Activated T-cell treated with anti-CD3 and anti-CD28 coated beads, Interleukin-2, amount 50 U/mL, for 24 hours (primary cell): Measurements from ENCODE around the gene CSNK1A1.
"Not testable (repeated sequence)": the region's sequence is repeated elsewhere in the genome, so short reads cannot be mapped to it uniquely, and the experiment has no call there.

Source experiments
- DNase-seq: peaks from one replicate; pipeline ENCODE4 v3.0.0-alpha.2; 2020
- H3K27ac Mint-ChIP-seq: 2 replicates; pipeline ENCODE4 v1.8.0; 2020; ENCODE audit warnings: mild to moderate bottlenecking, mixed read lengths
- H3K27me3 Mint-ChIP-seq: 2 replicates; pipeline ENCODE4 v1.8.0; 2020; ENCODE audit warnings: mixed read lengths
- H3K36me3 Mint-ChIP-seq: 2 replicates; pipeline ENCODE4 v1.8.0; 2020; ENCODE audit warnings: low read depth, mixed read lengths
- H3K4me1 Mint-ChIP-seq: 2 replicates; pipeline ENCODE4 v1.8.0; 2020; ENCODE audit warnings: low read depth, mixed read lengths
- H3K4me3 Mint-ChIP-seq: 2 replicates; pipeline ENCODE4 v1.8.0; 2020; ENCODE audit warnings: mild to moderate bottlenecking, moderate library complexity, mixed read lengths
- H3K9me3 Mint-ChIP-seq: 2 replicates; pipeline ENCODE4 v1.8.0; 2020; ENCODE audit warnings: mixed read lengths

Gene CSNK1A1

GRCh38 chr5:149551227-149552037 is at the start of gene CSNK1A1:
Gene CSNK1A1 (minus strand): TSS chr5:149551439. CDS start chr5:149550964, 475 bp downstream.
- H3K36me3 Mint-ChIP-seq: peaks cover 54% of the 10 kb centered on the region
- H3K4me1 Mint-ChIP-seq: peaks cover 32% of the 10 kb centered on the region

GRCh38 chr5:149600932-149601331 is 49.7 kb upstream of the CSNK1A1 start:
- DNase-seq: no peak
- no peaks in the 10 kb centered on the region for H3K36me3 Mint-ChIP-seq

More at GRCh38 chr5:149551227-149552037, at the start of gene CSNK1A1:
- H3K9me3 Mint-ChIP-seq: no peaks in the 10 kb centered on the region
- peak within 1 kb of the TSS; percentile 98 for H3K27ac Mint-ChIP-seq
- DNase-seq: peak; percentile 99
- H3K27me3 Mint-ChIP-seq: no peaks in the 10 kb centered on the region
- H3K4me3 Mint-ChIP-seq: peak within 1 kb of the TSS; percentile 97

DNA sequence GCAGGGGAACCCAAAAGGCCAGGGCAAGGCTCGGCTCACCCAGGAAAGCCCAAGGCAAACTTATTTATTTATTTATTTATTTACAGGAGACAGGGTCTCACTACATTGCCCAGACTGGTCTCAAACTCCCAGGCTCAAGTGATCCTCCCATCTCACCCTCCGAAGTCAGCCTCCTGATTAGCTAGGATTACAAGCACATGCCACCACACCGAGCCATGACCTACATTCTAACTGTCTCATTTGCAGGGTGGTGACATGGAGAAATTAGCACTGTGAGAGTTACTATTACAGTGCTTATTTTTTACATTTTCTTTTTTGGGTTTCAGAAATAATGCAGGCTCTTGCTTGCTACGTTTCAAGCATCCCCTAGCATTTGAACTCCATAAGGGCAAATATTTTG is 48.1 kb upstream of the CSNK1A1 start:
- no peak overlapping the region for H3K4me3 Mint-ChIP-seq
- H3K36me3 Mint-ChIP-seq: no peaks in the 10 kb centered on the region
- H3K27me3 Mint-ChIP-seq: no peaks in the 10 kb centered on the region
- no peaks in the 10 kb centered on the region for H3K9me3 Mint-ChIP-seq
- H3K4me1 Mint-ChIP-seq: no peaks in the 10 kb centered on the region
- no peak overlapping the region for H3K27ac Mint-ChIP-seq
- DNase-seq: no peak

More at GRCh38 chr5:149600932-149601331, 49.7 kb upstream of the CSNK1A1 start:
- Mint-ChIP-seq H3K4me3 (no peak overlapping the region), H3K27me3 (no peaks in the 10 kb centered on the region), H3K9me3 (no peaks in the 10 kb centered on the region), H3K27ac (no peak overlapping the region), H3K4me1 (peaks cover 1% of the 10 kb centered on the region)

DNA sequence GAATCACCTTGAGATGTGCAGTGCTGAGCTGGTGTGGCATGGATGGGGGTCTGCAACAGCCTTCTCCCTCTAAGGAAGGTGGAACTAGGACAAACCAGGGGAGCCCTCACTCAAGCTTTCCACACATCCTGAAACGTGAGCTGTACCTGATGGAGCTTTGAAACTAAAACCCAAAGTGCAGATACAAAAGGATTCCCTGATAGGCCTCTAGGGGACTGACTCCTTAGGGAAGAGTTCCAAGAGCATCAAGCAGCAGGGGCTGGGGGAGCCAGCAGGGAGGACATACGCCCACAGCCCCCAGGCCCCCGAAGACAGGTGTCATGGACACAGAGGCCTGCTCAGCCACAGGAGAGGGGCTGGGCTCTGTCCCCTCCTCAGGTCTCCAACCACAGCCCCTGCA is 47.7 kb upstream of the CSNK1A1 start:
- no peak overlapping the region for H3K4me3 Mint-ChIP-seq
- H3K27me3 Mint-ChIP-seq: no peaks in the 10 kb centered on the region
- H3K4me1 Mint-ChIP-seq: no peaks in the 10 kb centered on the region
- no peaks in the 10 kb centered on the region for H3K36me3 Mint-ChIP-seq
- H3K9me3 Mint-ChIP-seq: no peaks in the 10 kb centered on the region
- no peak overlapping the region for H3K27ac Mint-ChIP-seq
- DNase-seq: no peak

GRCh38 chr5:149598234-149598633 is 47.0 kb upstream of the CSNK1A1 start:
- H3K4me1 Mint-ChIP-seq, H3K36me3 Mint-ChIP-seq, DNase-seq, H3K4me3 Mint-ChIP-seq, H3K9me3 Mint-ChIP-seq, H3K27ac Mint-ChIP-seq, H3K27me3 Mint-ChIP-seq: not testable (repeated sequence)

DNA sequence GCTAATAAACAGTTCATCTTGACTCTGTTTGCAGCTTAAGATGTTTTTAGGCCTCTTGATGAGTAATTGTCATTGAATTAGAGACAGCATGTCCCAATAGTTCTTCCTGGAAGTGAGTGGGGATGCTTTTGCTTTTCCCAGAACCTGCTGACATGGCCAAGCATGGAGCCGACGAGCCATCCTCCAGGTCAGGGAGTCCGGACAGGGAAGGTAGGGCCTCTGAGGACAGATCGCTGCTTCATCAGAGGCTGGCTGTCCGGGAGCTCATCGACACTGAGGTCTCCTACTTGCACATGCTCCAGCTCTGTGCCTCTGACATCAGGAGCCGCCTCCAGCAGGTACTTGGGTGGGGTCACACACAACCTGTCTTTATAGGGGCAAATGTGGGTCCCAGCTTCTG is 46.4 kb upstream of the CSNK1A1 start:
- no peak for DNase-seq
- Mint-ChIP-seq H3K4me3 (no peak overlapping the region), H3K9me3 (no peaks in the 10 kb centered on the region), H3K27me3 (no peaks in the 10 kb centered on the region), H3K36me3 (no peaks in the 10 kb centered on the region), H3K4me1 (no peaks in the 10 kb centered on the region), H3K27ac (no peak overlapping the region)

DNA sequence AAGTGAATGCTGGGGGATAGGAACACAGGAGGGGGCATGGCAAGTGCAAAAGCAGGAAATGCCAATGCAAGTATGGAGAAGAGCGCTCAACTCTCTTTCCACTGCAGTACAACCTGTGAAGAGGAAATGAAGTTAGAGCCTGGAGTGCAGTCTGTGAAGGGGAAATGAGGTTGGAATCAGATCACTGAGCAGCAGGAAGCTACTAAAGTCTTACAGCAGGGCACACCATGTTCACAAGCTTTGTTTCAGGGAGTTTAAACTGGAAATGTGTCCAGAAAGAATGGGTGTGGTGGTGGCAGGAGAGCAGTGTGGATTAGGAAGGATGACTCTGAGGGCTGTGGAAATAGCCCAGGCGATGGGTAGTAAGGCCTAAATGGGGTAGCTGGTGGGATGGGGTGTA is 45.5 kb upstream of the CSNK1A1 start:
- Mint-ChIP-seq H3K4me1 (no peaks in the 10 kb centered on the region), H3K27me3 (no peaks in the 10 kb centered on the region), H3K27ac (no peak overlapping the region), H3K36me3 (no peaks in the 10 kb centered on the region), H3K9me3 (no peaks in the 10 kb centered on the region), H3K4me3 (no peak overlapping the region)
- no peak for DNase-seq

GRCh38 chr5:149595105-149595504 is 43.9 kb upstream of the CSNK1A1 start:
- H3K4me1 Mint-ChIP-seq, H3K4me3 Mint-ChIP-seq, H3K36me3 Mint-ChIP-seq, H3K9me3 Mint-ChIP-seq, H3K27me3 Mint-ChIP-seq, H3K27ac Mint-ChIP-seq, DNase-seq: not testable (repeated sequence)

GRCh38 chr5:149594206-149594895 is 43.1 kb upstream of the CSNK1A1 start:
- H3K27me3 Mint-ChIP-seq: no peaks in the 10 kb centered on the region
- no peaks in the 10 kb centered on the region for H3K9me3 Mint-ChIP-seq
- H3K4me3 Mint-ChIP-seq: no peak overlapping the region
- H3K27ac Mint-ChIP-seq: no peak overlapping the region
- H3K4me1 Mint-ChIP-seq: no peaks in the 10 kb centered on the region
- H3K36me3 Mint-ChIP-seq: no peaks in the 10 kb centered on the region
- DNase-seq: no peak

- Mint-ChIP-seq H3K36me3 (no peaks in the 10 kb centered on the region), H3K27me3 (no peaks in the 10 kb centered on the region), H3K27ac (no peak overlapping the region), H3K9me3 (no peaks in the 10 kb centered on the region), H3K4me3 (no peak overlapping the region), H3K4me1 (no peaks in the 10 kb centered on the region)
- DNase-seq: no peak
These were observed 42.1 kb upstream of the CSNK1A1 start for GRCh38 chr5:149593370-149593769.

DNA sequence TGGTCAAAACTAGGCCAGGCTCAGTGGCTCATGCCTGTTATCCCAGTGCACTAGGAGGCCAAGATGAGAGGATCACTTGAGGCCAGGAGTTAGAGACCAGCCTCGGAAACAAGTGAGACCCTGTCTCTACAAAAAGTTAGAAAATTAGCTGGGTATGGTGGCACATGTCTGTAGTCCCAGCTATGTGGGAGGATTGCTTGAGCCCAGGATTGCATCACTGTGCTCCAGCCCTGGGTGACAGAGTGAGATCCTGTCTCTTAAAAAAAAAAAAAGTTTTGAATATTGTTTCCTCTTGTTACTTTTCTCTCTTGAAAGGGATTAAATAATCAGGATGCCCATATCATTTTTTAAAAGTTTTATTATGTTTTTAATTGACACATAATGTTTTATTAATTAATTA is 37.7 kb upstream of the CSNK1A1 start:
- Mint-ChIP-seq H3K27me3 (no peaks in the 10 kb centered on the region), H3K4me3 (no peak overlapping the region), H3K9me3 (no peaks in the 10 kb centered on the region), H3K36me3 (no peaks in the 10 kb centered on the region), H3K4me1 (peaks cover 10% of the 10 kb centered on the region), H3K27ac (no peak overlapping the region)
- no peak for DNase-seq

DNA sequence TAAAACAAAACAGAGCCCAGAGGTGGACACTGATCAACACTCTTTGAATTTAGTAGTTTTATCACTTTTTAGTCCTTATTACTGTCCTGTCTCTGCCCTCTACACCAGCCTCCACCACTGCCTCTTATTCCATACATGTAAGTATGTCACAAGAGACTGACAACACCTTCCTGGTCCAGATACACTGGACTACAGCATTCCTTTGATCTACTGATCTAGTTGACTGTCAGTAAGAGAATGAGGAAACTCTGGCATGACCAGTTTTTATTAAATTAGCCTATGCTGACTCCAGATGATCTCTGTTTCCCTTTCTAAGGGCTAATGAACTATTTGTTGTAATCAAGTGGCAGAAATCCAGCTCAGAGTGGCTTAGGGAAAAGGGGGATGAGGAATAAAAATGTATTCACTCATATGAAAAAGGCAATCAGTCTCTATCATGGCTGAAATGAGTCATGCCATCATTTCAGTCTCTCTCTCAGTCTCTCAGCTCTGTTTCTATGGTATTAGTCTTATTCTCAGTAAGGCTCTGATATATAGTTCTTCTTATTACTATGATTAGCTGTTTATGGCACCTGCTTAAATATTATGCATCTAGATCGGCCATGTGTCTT is 35.6 kb upstream of the CSNK1A1 start:
- Mint-ChIP-seq H3K4me3 (no peak overlapping the region), H3K27ac (peak overlapping the region; percentile 62), H3K27me3 (peaks cover 4% of the 10 kb centered on the region), H3K4me1 (peaks cover 10% of the 10 kb centered on the region), H3K36me3 (no peaks in the 10 kb centered on the region), H3K9me3 (no peaks in the 10 kb centered on the region)
- no peak for DNase-seq

DNA sequence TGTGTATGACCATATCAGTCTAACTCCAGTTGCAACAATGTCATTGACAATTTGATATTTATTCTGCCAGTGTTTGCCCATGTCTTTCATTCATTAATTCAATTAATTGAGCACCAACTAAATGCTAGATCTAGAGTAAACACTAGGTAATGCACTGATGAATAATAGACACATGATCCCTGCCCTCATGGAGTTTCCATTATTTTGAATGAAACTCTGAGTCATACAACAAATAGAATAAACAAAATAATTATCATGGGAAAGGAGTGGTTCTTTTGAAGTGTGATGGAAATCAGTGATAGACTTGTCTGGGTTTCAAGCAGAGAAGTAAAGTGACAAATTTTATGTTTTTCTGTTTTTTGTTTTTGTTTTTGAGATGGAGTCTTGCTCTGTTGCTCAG is 34.7 kb upstream of the CSNK1A1 start:
- H3K36me3 Mint-ChIP-seq: no peaks in the 10 kb centered on the region
- no peak for DNase-seq
- H3K27me3 Mint-ChIP-seq: peaks cover 7% of the 10 kb centered on the region
- H3K27ac Mint-ChIP-seq: no peak overlapping the region
- peaks cover 16% of the 10 kb centered on the region for H3K4me1 Mint-ChIP-seq
- no peaks in the 10 kb centered on the region for H3K9me3 Mint-ChIP-seq
- no peak overlapping the region for H3K4me3 Mint-ChIP-seq

DNA sequence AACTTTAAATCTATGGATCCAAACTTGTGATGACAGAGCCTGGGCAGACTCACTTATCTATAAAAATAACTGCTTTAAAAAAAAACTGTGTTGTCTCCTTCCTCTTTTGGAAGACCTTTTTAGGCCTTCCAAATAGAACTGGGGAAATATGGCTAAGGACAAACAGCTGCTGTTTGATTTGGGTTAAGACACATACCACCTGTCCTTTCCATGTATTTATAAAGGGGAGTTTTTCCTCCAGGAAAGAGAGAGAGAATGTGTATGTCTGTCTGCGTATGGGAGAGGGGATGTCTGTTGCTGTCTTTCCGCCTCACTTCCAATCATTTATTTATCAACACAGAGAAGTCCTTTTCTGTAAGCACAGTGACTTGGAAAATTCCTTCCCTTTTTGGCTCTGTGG is 32.9 kb upstream of the CSNK1A1 start:
- Mint-ChIP-seq H3K9me3 (no peaks in the 10 kb centered on the region), H3K4me1 (peaks cover 23% of the 10 kb centered on the region), H3K4me3 (no peak overlapping the region), H3K27ac (no peak overlapping the region), H3K36me3 (no peaks in the 10 kb centered on the region), H3K27me3 (peaks cover 13% of the 10 kb centered on the region)
- DNase-seq: no peak

DNA sequence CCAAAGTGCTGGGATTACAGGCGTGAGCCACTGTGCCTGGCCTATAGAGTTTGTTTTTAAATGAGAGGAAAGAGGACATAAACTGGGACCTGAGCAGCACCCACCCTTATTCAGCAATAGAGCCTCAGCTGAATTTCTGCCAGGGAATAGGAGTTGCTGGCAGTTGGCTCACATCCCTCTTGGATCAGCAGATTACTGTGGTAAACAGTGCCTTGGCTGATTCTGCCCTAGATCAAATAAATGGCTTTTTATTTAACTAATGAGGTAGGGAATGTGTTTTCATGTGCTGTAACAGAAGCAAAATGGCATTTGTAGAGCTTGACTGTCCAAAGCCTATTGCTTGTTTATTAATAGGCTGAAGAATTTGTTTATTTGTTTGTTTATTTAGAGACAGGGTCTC is 32.2 kb upstream of the CSNK1A1 start:
- no peaks in the 10 kb centered on the region for H3K36me3 Mint-ChIP-seq
- peaks cover 13% of the 10 kb centered on the region for H3K27me3 Mint-ChIP-seq
- no peaks in the 10 kb centered on the region for H3K9me3 Mint-ChIP-seq
- H3K4me3 Mint-ChIP-seq: no peak overlapping the region
- H3K4me1 Mint-ChIP-seq: peaks cover 23% of the 10 kb centered on the region
- no peak for DNase-seq
- H3K27ac Mint-ChIP-seq: no peak overlapping the region
